A549 (cell line): ENCODE results near the gene DNAJC15. TPM values are rescaled to one million over a fixed set of nuclear protein-coding genes. Genes with fewer than 3 reads are reported as not detected.

Experiments used
- ATAC-seq, 2 experiments: fragments of 200-7000 bp in 1 of 2; fragments of >200 bp in 1 of 2; cut with Nextera tagmentation in 1 of 2; cut with Tn5 transposase in 1 of 2; 3 replicates each; pipeline versions ENCODE4 v1.8.0 to v1.9.1; 2018 to 2020; ENCODE audit warnings: mild to moderate bottlenecking in 1 of 2, moderate library complexity in 1 of 2
- CTCF ChIA-PET: fragments of 300-600 bp; sonication (Branson Sonifier 250); formaldehyde crosslinking; extraction: SDS; loops from one replicate; lab custom pipeline; 2021; ENCODE audit warnings: antibody characterized with exemption, inconsistent platforms; lab: Yijun Ruan, JAX
- POLR2A ChIA-PET: fragments of 350-600 bp; formaldehyde crosslinking; extraction: SDS; loops from one replicate; lab custom pipeline; 2021; ENCODE audit warnings: antibody characterized with exemption, inconsistent platforms; lab: Yijun Ruan, JAX
- DNase-seq, 2 experiments: peaks; one replicate each; pipeline versions ENCODE4 v3.0.0 to v3.0.0-alpha.2; 2011 to 2016; ENCODE audit warnings: low read depth in 1 of 2, low spot score in 1 of 2
- FAIRE-seq: peaks from 2 replicates; lab custom pipeline; 2011; peaks lifted over from hg19 to GRCh38; lab: Jason Lieb, UNC
- H3K27ac ChIP-seq, 2 experiments: fragments of >200 bp; sonication (Bioruptor Twin); formaldehyde crosslinking; 3 replicates each; pipeline ENCODE4 v1.5.1; 2016 to 2017
- H3K4me1 ChIP-seq: fragments of >200 bp; sonication (Bioruptor Twin); formaldehyde crosslinking; 3 replicates; pipeline ENCODE4 v1.6.1; 2016
- H3K4me2 ChIP-seq: fragments of >200 bp; sonication (Bioruptor Twin); formaldehyde crosslinking; 3 replicates; pipeline ENCODE4 v1.6.1; 2016
- H3K4me3 ChIP-seq: fragments of >200 bp; sonication (Bioruptor Twin); formaldehyde crosslinking; 3 replicates; pipeline ENCODE4 v1.5.1; 2016
- H3K9me3 ChIP-seq: fragments of >200 bp; sonication (Bioruptor Twin); formaldehyde crosslinking; 3 replicates; pipeline ENCODE4 v1.6.1; 2016
- CBX2 ChIP-seq: fragments of 200-600 bp; sonication (generic); IDR thresholded peaks from 2 replicates; pipeline ENCODE4 v1.6.1; 2016; ENCODE audit warnings: low read depth, mild to moderate bottlenecking, borderline replicate concordance
- CBX8 ChIP-seq: fragments of 200-600 bp; sonication (generic); IDR thresholded peaks from 2 replicates; pipeline ENCODE4 v1.6.1; 2016
- CEBPB ChIP-seq, 2 experiments: fragments of >200 bp in 1 of 2; sonication (Bioruptor Twin) in 1 of 2; formaldehyde crosslinking in 1 of 2; IDR thresholded peaks; 2 replicates each; pipeline ENCODE4 v1.6.1; 2012 to 2016
- CHD2 ChIP-seq: fragments of 150-350 bp; IDR thresholded peaks from 2 replicates; pipeline ENCODE4 v1.6.1; 2014; ENCODE audit warnings: low read length; ENCODE audit not compliant: partially characterized antibody
- CHD4 ChIP-seq: fragments of 200-600 bp; sonication (generic); IDR thresholded peaks from 2 replicates; pipeline ENCODE4 v1.6.1; 2016; ENCODE audit warnings: antibody characterized with exemption, mild to moderate bottlenecking, borderline replicate concordance
- EHF ChIP-seq: fragments of 250-450 bp; sonication (Bioruptor Pico); IDR thresholded peaks from 2 replicates; pipeline ENCODE4 v1.5.0; 2020; ENCODE audit warnings: mild to moderate bottlenecking
- EP300 ChIP-seq, 2 experiments: fragments of >200 bp; sonication (Bioruptor Twin); formaldehyde crosslinking; IDR thresholded peaks; 2 replicates in 1 of 2; 3 replicates in 1 of 2; pipeline ENCODE4 v1.6.1; 2016 to 2017
- FOSB ChIP-seq: fragments of 250-450 bp; sonication (Bioruptor Pico); IDR thresholded peaks from 2 replicates; pipeline ENCODE4 v1.5.0; 2020; ENCODE audit warnings: mild to moderate bottlenecking, moderate library complexity
- FOSL2 ChIP-seq, 2 experiments: fragments of 450-650 bp in 1 of 2; fragments of >200 bp in 1 of 2; sonication (Bioruptor Twin) in 1 of 2; formaldehyde crosslinking; IDR thresholded peaks; 2 replicates each; pipeline versions ENCODE4 v1.5.0 to v1.6.1; 2016 to 2020; ENCODE audit warnings: mild to moderate bottlenecking in 1 of 2, moderate library complexity in 1 of 2
- HEYL ChIP-seq: fragments of 250-450 bp; sonication (Bioruptor Pico); IDR thresholded peaks from 2 replicates; pipeline ENCODE4 v1.8.0; 2021; ENCODE audit warnings: mild to moderate bottlenecking, moderate library complexity
- HOXA7 ChIP-seq: fragments of 250-450 bp; sonication (Bioruptor Pico); IDR thresholded peaks from 2 replicates; pipeline ENCODE4 v1.5.0; 2020; ENCODE audit warnings: mild to moderate bottlenecking, moderate library complexity
- HOXB13 ChIP-seq: fragments of 250-450 bp; sonication (Bioruptor Pico); IDR thresholded peaks from 2 replicates; pipeline ENCODE4 v1.5.0; 2020; ENCODE audit warnings: low read depth, mild to moderate bottlenecking, moderate library complexity
- KDM5A ChIP-seq: fragments of 200-600 bp; sonication (generic); IDR thresholded peaks from 2 replicates; pipeline ENCODE4 v1.6.1; 2016; ENCODE audit warnings: antibody characterized with exemption, mild to moderate bottlenecking
- MAZ ChIP-seq: fragments of 150-350 bp; IDR thresholded peaks from 2 replicates; pipeline ENCODE4 v1.6.1; 2014; ENCODE audit warnings: antibody characterized with exemption, low read depth, low read length, borderline replicate concordance
- RCOR1 ChIP-seq: fragments of 150-350 bp; IDR thresholded peaks from 2 replicates; pipeline ENCODE4 v1.6.1; 2014; ENCODE audit warnings: antibody characterized with exemption, low read length, low read depth
- SMC3 ChIP-seq: fragments of >200 bp; sonication (Bioruptor Twin); formaldehyde crosslinking; IDR thresholded peaks from 3 replicates; pipeline ENCODE4 v1.6.1; 2018; ENCODE audit warnings: inconsistent platforms
- SREBF2 ChIP-seq: fragments of 450-650 bp; IDR thresholded peaks from 2 replicates; pipeline ENCODE4 v1.6.1; 2014; ENCODE audit warnings: mild to moderate bottlenecking, moderate library complexity
- TP53 ChIP-seq: fragments of 250-450 bp; sonication (Bioruptor Pico); IDR thresholded peaks from 2 replicates; pipeline ENCODE4 v1.5.0; 2021; ENCODE audit warnings: mild to moderate bottlenecking, moderate library complexity
- ZNF302 ChIP-seq: fragments of 250-450 bp; sonication (Bioruptor Pico); IDR thresholded peaks from 2 replicates; pipeline ENCODE4 v1.9.0; 2021; ENCODE audit warnings: inconsistent platforms, mild to moderate bottlenecking, moderate library complexity
- ZSCAN20 ChIP-seq: fragments of 250-450 bp; sonication (Bioruptor Pico); IDR thresholded peaks from 2 replicates; pipeline ENCODE4 v1.8.0; 2022; ENCODE audit warnings: mild to moderate bottlenecking, moderate library complexity
- WGBS: methylation state at CpG from one replicate; pipeline ENCODE4 v1.1.6; 2017; ENCODE audit errors: missing lambda C conversion rate; 5-methylcytosine and 5-hydroxymethylcytosine counted together
- polyA plus RNA-seq, 4 experiments: library from polyadenylated mRNA; depleted of rRNA in 3 of 4; stranded (reverse); fragments of >200 nt; fragmentation: RNase III in 1 of 4; extraction: RNeasy Plus Mini Kit Qiagen cat#74134 plus additional on column Dnase treatment in 1 of 4; gene quantifications; 2 replicates in 3 of 4; 3 replicates in 1 of 4; pipeline ENCODE4 v1.2.3, GENCODE V29; 2011 to 2017
- TF ChIP-seq, protein P1 (sequence below): fragments of >200 bp; sonication (Bioruptor Twin); formaldehyde crosslinking; IDR thresholded peaks from 2 replicates; pipeline ENCODE4 v1.6.1; 2016
- TF ChIP-seq, protein P2 (sequence below): fragments of 200-600 bp; sonication (generic); IDR thresholded peaks from 2 replicates; pipeline ENCODE4 v1.6.1; 2016; ENCODE audit warnings: antibody characterized with exemption, mild to moderate bottlenecking, moderate library complexity
- TF ChIP-seq, protein P3 (sequence below): fragments of 450-650 bp; IDR thresholded peaks from 2 replicates; pipeline ENCODE4 v1.6.1; 2014; ENCODE audit warnings: antibody characterized with exemption

DNAJC15 gene
- polyA plus RNA-seq, 2 of the 4 experiments (the other 2 are of a cell fraction), result 0.03 to 0.05 TPM

DNA sequence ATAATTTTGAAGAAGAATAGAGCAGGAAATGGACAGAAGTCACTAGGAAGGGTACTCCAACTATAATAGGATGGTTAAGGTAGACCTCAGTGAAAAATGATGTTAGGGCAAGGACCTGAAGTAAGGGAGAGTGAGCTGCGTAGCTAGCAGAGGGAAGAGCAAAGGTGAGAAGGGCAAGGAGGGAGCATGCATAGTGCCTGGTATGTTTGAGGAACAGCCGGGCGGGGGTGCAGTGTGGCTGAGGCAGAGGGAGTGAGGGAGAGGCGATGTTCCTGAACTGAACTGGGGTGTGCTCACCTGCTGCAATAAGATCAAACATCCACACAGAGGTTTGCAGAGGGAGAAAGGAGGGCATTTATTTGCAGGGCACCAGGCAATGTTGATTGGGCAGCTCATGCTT lies 110.4 kb downstream of the DNAJC15 start:
- FAIRE-seq (no peak), DNase-seq (no peak), ATAC-seq (no peak)
- ChIA-PET CTCF (interaction anchor here (1.9 kb wide), 1 partner anchor 8 kb away, joined by 6 read pairs; no protein-coding TSS in a partner anchor), POLR2A (no interaction called here)
- 62% methylated on average over 4 of the region's 4 CpGs for WGBS
- no peak overlapping the region for H3K4me2 ChIP-seq
- H3K9me3 ChIP-seq, result no peaks in the 10 kb centered on the region
- TF ChIP-seq HEYL (CRISPR knock-in tag), result no peak
- no peak overlapping the region for H3K4me3 ChIP-seq
- no peak overlapping the region for H3K27ac ChIP-seq
- no peaks in the 10 kb centered on the region for H3K4me1 ChIP-seq

DNA sequence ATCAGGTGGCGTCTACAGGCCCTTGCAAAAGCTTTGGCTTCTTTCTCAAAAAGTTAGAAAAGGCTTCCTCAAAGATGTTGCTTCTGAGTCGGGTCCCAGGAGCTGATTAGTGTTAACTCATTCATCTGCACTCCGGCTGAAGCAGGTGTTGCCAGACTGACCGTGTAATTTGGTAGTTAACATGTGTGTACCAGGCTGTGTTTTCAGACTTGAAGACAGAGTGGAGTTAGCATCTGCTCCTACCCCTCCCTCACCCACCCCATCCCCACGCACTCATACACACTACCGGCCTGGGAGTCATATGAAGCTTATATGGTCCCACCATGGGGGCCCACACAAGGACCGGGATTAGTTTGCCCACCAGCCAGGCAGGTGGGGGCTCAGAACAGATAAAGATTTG lies 111.5 kb downstream of the DNAJC15 start:
- no peak for FAIRE-seq
- POLR2A ChIA-PET, result no interaction called here
- CTCF ChIA-PET, result no interaction called here
- DNase-seq, result no peak
- WGBS, result 72% methylated on average over 6 of the region's 7 CpGs
- Histone ChIP-seq H3K4me1 (no peaks in the 10 kb centered on the region), H3K4me3 (no peak overlapping the region), H3K27ac (no peak overlapping the region), H3K4me2 (no peak overlapping the region), H3K9me3 (no peaks in the 10 kb centered on the region)
- ATAC-seq, result no peak
- TF ChIP-seq CBX8, result no peak
- TF ChIP-seq EHF, result no peak
- TF ChIP-seq HOXB13, result no peak
- no peak for TF ChIP-seq RCOR1
- TF ChIP-seq HOXA7, result no peak
- no peak for TF ChIP-seq CHD2

DNA sequence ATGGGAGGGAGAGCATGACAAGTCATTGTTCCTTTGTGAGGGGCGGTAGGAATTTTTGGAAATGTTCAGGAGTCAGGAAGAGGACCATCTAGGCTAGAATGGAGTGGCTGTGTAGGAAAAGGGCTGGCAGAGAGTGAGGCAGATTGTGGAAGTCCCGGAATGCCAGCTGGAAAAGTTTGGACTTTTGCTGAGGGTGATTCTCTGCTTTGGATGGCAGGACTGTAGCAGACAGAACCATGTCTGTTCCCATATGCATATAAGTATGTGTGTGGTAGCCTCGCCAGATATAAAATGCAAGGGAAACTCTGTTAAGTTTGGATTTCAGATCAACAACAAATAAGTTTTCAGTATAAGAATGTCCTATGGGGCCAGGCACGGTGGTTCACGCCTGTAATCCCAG lies 112.1 kb downstream of the DNAJC15 start:
- TF ChIP-seq ZSCAN20 (CRISPR knock-in tag) (no peak), SREBF2 (no peak), EHF (no peak), ZNF302 (CRISPR knock-in tag) (no peak), MAZ (no peak), EP300 (IDR thresholded peaks at IDR 0.05) (no peak), TP53 (no peak), KDM5A (no peak), FOSL2 (IDR thresholded peaks at IDR 0.05) (no peak), FOSL2 (CRISPR knock-in tag; IDR thresholded peaks at IDR 0.05) (no peak), CEBPB (IDR thresholded peaks at IDR 0.05) (no peak), CBX2 (no peak), HOXB13 (no peak), SMC3 (no peak), FOSB (no peak), CHD4 (no peak)
- TF ChIP-seq, protein P1, sequence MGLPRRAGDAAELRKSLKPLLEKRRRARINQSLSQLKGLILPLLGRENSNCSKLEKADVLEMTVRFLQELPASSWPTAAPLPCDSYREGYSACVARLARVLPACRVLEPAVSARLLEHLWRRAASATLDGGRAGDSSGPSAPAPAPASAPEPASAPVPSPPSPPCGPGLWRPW, result no peak
- TF ChIP-seq, protein P2, sequence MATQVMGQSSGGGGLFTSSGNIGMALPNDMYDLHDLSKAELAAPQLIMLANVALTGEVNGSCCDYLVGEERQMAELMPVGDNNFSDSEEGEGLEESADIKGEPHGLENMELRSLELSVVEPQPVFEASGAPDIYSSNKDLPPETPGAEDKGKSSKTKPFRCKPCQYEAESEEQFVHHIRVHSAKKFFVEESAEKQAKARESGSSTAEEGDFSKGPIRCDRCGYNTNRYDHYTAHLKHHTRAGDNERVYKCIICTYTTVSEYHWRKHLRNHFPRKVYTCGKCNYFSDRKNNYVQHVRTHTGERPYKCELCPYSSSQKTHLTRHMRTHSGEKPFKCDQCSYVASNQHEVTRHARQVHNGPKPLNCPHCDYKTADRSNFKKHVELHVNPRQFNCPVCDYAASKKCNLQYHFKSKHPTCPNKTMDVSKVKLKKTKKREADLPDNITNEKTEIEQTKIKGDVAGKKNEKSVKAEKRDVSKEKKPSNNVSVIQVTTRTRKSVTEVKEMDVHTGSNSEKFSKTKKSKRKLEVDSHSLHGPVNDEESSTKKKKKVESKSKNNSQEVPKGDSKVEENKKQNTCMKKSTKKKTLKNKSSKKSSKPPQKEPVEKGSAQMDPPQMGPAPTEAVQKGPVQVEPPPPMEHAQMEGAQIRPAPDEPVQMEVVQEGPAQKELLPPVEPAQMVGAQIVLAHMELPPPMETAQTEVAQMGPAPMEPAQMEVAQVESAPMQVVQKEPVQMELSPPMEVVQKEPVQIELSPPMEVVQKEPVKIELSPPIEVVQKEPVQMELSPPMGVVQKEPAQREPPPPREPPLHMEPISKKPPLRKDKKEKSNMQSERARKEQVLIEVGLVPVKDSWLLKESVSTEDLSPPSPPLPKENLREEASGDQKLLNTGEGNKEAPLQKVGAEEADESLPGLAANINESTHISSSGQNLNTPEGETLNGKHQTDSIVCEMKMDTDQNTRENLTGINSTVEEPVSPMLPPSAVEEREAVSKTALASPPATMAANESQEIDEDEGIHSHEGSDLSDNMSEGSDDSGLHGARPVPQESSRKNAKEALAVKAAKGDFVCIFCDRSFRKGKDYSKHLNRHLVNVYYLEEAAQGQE, result no peak
- TF ChIP-seq, protein P3, sequence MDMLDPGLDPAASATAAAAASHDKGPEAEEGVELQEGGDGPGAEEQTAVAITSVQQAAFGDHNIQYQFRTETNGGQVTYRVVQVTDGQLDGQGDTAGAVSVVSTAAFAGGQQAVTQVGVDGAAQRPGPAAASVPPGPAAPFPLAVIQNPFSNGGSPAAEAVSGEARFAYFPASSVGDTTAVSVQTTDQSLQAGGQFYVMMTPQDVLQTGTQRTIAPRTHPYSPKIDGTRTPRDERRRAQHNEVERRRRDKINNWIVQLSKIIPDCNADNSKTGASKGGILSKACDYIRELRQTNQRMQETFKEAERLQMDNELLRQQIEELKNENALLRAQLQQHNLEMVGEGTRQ, result no peak
- POLR2A ChIA-PET, result no interaction called here

More for the DNA sequence above, 112.1 kb downstream of the DNAJC15 start:
- DNase-seq (no peak), ATAC-seq (no peak), FAIRE-seq (no peak)
- Histone ChIP-seq H3K4me3 (no peak overlapping the region), H3K4me1 (no peaks in the 10 kb centered on the region), H3K27ac (no peak overlapping the region), H3K4me2 (no peak overlapping the region), H3K9me3 (no peaks in the 10 kb centered on the region)
- 84% methylated on average over 5 of the region's 5 CpGs for WGBS
- CTCF ChIA-PET, result no interaction called here
